Measurements from ENCODE around the gene PTPRE.

- TF ChIP-seq ZFP30 (CRISPR knock-in tag; IDR thresholded peaks at IDR 0.05) (no peak), GLIS3 (CRISPR knock-in tag; IDR thresholded peaks at IDR 0.05) (no peak), PATZ1 (CRISPR knock-in tag; IDR thresholded peaks at IDR 0.05; ENCODE audit: borderline replicate concordance) (no peak), RARB (CRISPR knock-in tag; IDR thresholded peaks at IDR 0.05) (no peak), ARNTL (CRISPR knock-in tag; IDR thresholded peaks at IDR 0.05; ENCODE audit: borderline replicate concordance, low read depth) (no peak), ESRRG (CRISPR knock-in tag; IDR thresholded peaks at IDR 0.05) (no peak)
Observed at GRCh38 chr10:127897177-127897576, 9.7 kb upstream of the PTPRE start.

Data from SK-N-SH treated with all-trans-retinoic acid at 6 μM for 48 hours (cell line).